Lower leg skin (tissue), 3 donors: ENCODE results near the gene DOCK7.

Source experiments
- POLR2A ChIP-seq, 2 donors: fragments of 450-650 bp; IDR thresholded peaks; one replicate each; pipeline ENCODE4 v1.6.1; 2016 to 2017; ENCODE audit warnings: antibody characterized with exemption in 2 of 2, mild to moderate bottlenecking in 1 of 2, moderate library complexity in 1 of 2
- TF ChIP-seq, protein P1 (sequence below), 3 donors: fragments of 450-650 bp; IDR thresholded peaks; one replicate each; pipeline ENCODE4 v1.5.1; 2016; ENCODE audit warnings: antibody characterized with exemption in 3 of 3, mild to moderate bottlenecking in 3 of 3, moderate library complexity in 2 of 3

DNA sequence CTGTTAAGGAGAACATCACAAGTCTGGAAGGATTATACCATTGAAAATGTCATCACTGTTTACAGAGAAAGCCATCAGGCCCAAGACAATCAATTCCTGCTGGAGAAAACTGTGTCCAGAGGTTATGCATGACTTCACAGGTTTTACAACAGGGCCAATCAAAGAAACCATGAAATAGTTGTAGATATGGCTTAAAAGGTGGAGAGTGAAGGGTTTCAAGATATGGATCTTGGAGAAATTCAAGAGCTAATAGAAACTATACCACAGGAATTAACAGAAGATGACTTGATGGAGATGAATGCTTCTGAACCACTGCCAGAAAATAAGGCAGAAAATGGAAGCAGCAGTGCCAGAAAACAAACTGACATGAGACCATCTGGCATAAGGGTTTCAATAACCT is 221.1 kb downstream of the DOCK7 start:
- TF ChIP-seq, protein P1, sequence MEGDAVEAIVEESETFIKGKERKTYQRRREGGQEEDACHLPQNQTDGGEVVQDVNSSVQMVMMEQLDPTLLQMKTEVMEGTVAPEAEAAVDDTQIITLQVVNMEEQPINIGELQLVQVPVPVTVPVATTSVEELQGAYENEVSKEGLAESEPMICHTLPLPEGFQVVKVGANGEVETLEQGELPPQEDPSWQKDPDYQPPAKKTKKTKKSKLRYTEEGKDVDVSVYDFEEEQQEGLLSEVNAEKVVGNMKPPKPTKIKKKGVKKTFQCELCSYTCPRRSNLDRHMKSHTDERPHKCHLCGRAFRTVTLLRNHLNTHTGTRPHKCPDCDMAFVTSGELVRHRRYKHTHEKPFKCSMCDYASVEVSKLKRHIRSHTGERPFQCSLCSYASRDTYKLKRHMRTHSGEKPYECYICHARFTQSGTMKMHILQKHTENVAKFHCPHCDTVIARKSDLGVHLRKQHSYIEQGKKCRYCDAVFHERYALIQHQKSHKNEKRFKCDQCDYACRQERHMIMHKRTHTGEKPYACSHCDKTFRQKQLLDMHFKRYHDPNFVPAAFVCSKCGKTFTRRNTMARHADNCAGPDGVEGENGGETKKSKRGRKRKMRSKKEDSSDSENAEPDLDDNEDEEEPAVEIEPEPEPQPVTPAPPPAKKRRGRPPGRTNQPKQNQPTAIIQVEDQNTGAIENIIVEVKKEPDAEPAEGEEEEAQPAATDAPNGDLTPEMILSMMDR (IDR thresholded peaks at IDR 0.05) = no peak
- no peak for TF ChIP-seq POLR2A (IDR thresholded peaks at IDR 0.05)
